ENCODE measurements around the gene MISP. TPM values are rescaled to one million over a fixed set of nuclear protein-coding genes. Genes with fewer than 3 reads are reported as not detected.

Gene MISP
- total and polyA plus RNA-seq, 2 of the 13 experiments (the other 11 are each of a cell fraction or from before 2014, with no cell fraction given), result 0.67 to 1.3 TPM

DNA sequence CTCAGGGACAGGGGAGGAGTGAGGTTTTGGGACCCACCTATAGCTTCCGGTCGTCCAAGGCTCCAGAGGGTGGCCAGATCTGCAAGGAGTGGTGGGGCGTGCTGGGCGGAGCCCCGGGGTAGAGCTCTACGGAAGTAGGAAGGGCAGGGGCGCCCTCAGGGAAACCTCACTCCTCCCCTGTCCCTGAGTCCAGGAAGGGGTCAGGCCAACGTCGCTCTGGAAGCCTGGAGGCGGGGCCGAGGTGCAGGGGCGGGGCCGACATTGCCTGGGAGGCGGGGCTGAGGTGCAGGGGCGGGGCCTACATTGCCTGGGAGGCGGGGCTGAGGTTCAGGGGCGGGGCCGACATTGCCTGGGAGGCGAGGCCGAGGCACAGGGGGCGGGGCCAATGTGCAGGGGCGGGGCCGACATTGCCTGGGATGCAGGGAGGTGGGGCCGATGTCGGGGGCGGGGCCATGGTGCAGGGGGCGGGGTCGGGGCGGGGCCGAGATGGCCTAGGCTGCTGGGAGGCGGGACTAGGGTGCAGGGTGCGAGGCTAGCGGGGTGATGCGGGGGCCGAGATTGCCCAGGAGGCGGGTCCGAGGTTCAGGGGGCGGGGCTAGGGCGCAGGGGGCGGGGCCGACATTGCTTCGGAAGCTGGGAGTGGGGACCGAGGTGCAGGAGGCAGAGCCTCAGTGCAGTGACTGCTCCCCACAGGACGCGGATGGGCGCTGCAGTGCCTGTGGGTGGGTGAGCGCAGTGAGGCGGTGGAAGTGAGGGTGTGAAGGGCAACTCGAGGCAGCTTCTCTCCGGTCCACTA lies 47.1 kb upstream of the MISP start (continued):
- TF ChIP-seq RFXAP (CRISPR knock-in tag; IDR thresholded peaks at IDR 0.05; ENCODE audit: borderline replicate concordance) (0 out of 2 replicates have a peak, but pooled peaks have one; percentile 55), HOXA3 (CRISPR knock-in tag; IDR thresholded peaks at IDR 0.05) (peak; percentile 32; the same call in 1 of the 2 replicates), ZBTB38 (CRISPR knock-in tag; IDR thresholded peaks at IDR 0.05) (peak; percentile 13; the same call in 1 of the 2 replicates), POGK (CRISPR knock-in tag; conservative IDR thresholded peaks at IDR 0.05) (0 out of 2 replicates have a peak, but pooled peaks have one; percentile 9), ZNF672 (CRISPR knock-in tag; IDR thresholded peaks at IDR 0.05) (no peak), ZNF329 (CRISPR knock-in tag; IDR thresholded peaks at IDR 0.05; ENCODE audit: low read depth) (peak; percentile 73; the same call in 1 of the 2 replicates), CREB1 (IDR thresholded peaks at IDR 0.05) (no peak), CREB1 (CRISPR knock-in tag; IDR thresholded peaks at IDR 0.05) (no peak), ZKSCAN1 (IDR thresholded peaks at IDR 0.05; ENCODE audit: low read length) (0 out of 2 replicates have a peak, but pooled peaks have one; percentile 27), ATF1 (CRISPR knock-in tag; IDR thresholded peaks at IDR 0.05) (no peak), ZBTB20 (CRISPR knock-in tag; IDR thresholded peaks at IDR 0.05; ENCODE audit: borderline replicate concordance, low read depth) (0 out of 2 replicates have a peak, but pooled peaks have one; percentile 72), GATAD1 (CRISPR knock-in tag; IDR thresholded peaks at IDR 0.05) (0 out of 2 replicates have a peak, but pooled peaks have one; percentile 22), ZNF891 (CRISPR knock-in tag; IDR thresholded peaks at IDR 0.05) (no peak), DR1 (CRISPR knock-in tag; IDR thresholded peaks at IDR 0.05) (no peak), GFI1 (CRISPR knock-in tag; IDR thresholded peaks at IDR 0.05; ENCODE audit: borderline replicate concordance) (peak; percentile 40; the same call in 1 of the 2 replicates), ZNF788 (CRISPR knock-in tag; IDR thresholded peaks at IDR 0.05; ENCODE audit: borderline replicate concordance) (peak; percentile 87; the same call in 1 of the 2 replicates), PHF8 (CRISPR knock-in tag; IDR thresholded peaks at IDR 0.05) (peak; percentile 16), RXRA (CRISPR knock-in tag; IDR thresholded peaks at IDR 0.05) (peak; percentile 43; the same call in 1 of the 2 replicates), STAG1 (CRISPR knock-in tag; IDR thresholded peaks at IDR 0.05) (peak; percentile 9), DZIP1 (CRISPR knock-in tag; IDR thresholded peaks at IDR 0.05) (0 out of 2 replicates have a peak, but pooled peaks have one; percentile 45), MAX (IDR thresholded peaks at IDR 0.05) (peak; percentile 63; the same call in 1 of the 2 replicates), SOX13 (IDR thresholded peaks at IDR 0.05) (no peak), SOX13 (CRISPR knock-in tag; conservative IDR thresholded peaks at IDR 0.05 in 1 of 2, IDR thresholded peaks at IDR 0.05 in 1 of 2) (peak in 1 of 2 experiments; percentile 34; a peak in 1 of 4 replicates), ZSCAN29 (CRISPR knock-in tag; conservative IDR thresholded peaks at IDR 0.05) (no peak)
- TF ChIP-seq, protein P1, sequence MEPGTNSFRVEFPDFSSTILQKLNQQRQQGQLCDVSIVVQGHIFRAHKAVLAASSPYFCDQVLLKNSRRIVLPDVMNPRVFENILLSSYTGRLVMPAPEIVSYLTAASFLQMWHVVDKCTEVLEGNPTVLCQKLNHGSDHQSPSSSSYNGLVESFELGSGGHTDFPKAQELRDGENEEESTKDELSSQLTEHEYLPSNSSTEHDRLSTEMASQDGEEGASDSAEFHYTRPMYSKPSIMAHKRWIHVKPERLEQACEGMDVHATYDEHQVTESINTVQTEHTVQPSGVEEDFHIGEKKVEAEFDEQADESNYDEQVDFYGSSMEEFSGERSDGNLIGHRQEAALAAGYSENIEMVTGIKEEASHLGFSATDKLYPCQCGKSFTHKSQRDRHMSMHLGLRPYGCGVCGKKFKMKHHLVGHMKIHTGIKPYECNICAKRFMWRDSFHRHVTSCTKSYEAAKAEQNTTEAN (CRISPR knock-in tag; conservative IDR thresholded peaks at IDR 0.05), result no peak

Data from HepG2 (cell line).